ENCODE data around the gene FSD2.

The FSD2 gene

DNA sequence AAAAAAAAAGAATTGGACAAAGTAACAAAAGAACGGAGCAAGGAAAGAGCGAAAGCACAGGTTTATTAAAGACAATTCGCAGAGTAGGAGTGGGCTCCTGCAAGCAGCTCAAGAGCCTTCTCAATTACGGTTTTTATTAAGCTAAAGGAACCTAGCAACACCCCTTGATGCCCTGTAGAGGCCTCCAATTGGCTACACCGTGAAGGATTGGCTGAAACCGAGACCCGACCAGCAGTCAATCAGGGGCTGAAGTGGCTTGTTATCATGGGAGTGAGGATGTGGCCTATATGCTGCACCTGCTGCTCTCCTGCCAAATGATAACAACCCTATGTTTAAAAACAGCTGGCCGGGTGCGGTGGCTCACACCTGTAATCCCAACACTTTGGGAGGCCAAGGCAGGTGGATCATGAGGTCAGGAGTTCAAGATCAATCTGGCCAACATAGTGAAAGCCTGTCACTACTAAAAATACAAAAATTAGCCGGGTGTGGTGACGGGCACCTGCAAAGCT is 75.8 kb downstream of the FSD2 start:
- H3K36me3 ChIP-seq (ENCODE audit: control insufficient read depth in 4 of 4, insufficient read depth in 4 of 4, low read length in 3 of 4) = peaks cover 0 to 3% (median under 1%) of the 10 kb centered on the region in 4 experiments
- CTCF ChIA-PET = no interaction called here
- H3K4me3 ChIP-seq (ENCODE audit: control insufficient read depth in 1 of 7, extremely low read depth in 1 of 7, insufficient read depth in 4 of 7, low read depth in 2 of 7, low read length in 6 of 7) = no peak overlapping the region
- no peak for DNase-seq
- no peaks in the 10 kb centered on the region for H3K4me1 ChIP-seq (ENCODE audit: control extremely low read depth in 1 of 4, control insufficient read depth in 4 of 4, insufficient read depth in 4 of 4, low read length in 3 of 4)
- H3K27me3 ChIP-seq (replicated peaks in 2 of 5; ENCODE audit: control insufficient read depth in 4 of 5, insufficient read depth in 5 of 5, low read length in 4 of 5) = no peaks in the 10 kb centered on the region
- POLR2A ChIA-PET = no interaction called here
- H3K27ac ChIP-seq (ENCODE audit: insufficient read depth in 1 of 2, low read depth in 1 of 2, low read length in 2 of 2, poor library complexity in 1 of 2, severe bottlenecking in 2 of 2) = no peak overlapping the region
- 93% methylated on average over 9 of the region's 11 CpGs for WGBS (ENCODE audit: insufficient coverage)
- H3K9me3 ChIP-seq (ENCODE audit: control extremely low read depth in 1 of 5, control insufficient read depth in 4 of 5, insufficient read depth in 2 of 5, low read depth in 1 of 5, low read length in 4 of 5) = no peaks in the 10 kb centered on the region

GRCh38 chr15:82726816-82727215 is 79.1 kb downstream of the FSD2 start:
- 95% methylated on average over 10 of the region's 10 CpGs for WGBS (ENCODE audit: insufficient coverage)
- no peaks in the 10 kb centered on the region for H3K9me3 ChIP-seq (ENCODE audit: control extremely low read depth in 1 of 5, control insufficient read depth in 4 of 5, insufficient read depth in 2 of 5, low read depth in 1 of 5, low read length in 4 of 5)
- no peak overlapping the region for H3K27ac ChIP-seq (ENCODE audit: insufficient read depth in 1 of 2, low read depth in 1 of 2, low read length in 2 of 2, poor library complexity in 1 of 2, severe bottlenecking in 2 of 2)
- H3K27me3 ChIP-seq (replicated peaks in 2 of 5; ENCODE audit: control insufficient read depth in 4 of 5, insufficient read depth in 5 of 5, low read length in 4 of 5) = no peaks in the 10 kb centered on the region
- H3K4me1 ChIP-seq (ENCODE audit: control extremely low read depth in 1 of 4, control insufficient read depth in 4 of 4, insufficient read depth in 4 of 4, low read length in 3 of 4) = no peaks in the 10 kb centered on the region
- H3K36me3 ChIP-seq (ENCODE audit: control insufficient read depth in 4 of 4, insufficient read depth in 4 of 4, low read length in 3 of 4) = no peaks in the 10 kb centered on the region
- ChIA-PET CTCF (no interaction called here), POLR2A (no interaction called here)
- DNase-seq = no peak
- no peak overlapping the region for H3K4me3 ChIP-seq (ENCODE audit: control insufficient read depth in 1 of 7, extremely low read depth in 1 of 7, insufficient read depth in 4 of 7, low read depth in 2 of 7, low read length in 6 of 7)

DNA sequence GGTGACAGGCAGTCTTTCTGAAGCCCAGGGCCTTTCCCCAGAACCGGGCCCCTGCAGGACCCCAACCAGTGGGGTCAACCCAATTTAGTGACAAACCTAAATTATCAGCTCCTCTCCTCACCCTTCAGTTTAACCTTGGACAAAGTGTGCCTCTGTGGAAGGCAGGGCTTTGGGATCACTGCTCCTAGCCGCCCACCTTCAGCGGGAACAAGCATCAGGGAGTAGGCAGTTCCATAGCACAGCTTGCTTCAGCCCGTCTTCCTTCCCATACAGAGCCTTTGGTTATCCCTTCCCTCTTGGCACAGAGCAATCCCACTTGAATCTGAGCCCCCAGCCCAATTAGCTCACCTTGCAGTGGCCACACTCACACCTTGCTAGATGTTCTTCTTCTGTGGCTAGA is 90.9 kb downstream of the FSD2 start:
- no peaks in the 10 kb centered on the region for H3K36me3 ChIP-seq (ENCODE audit: control insufficient read depth in 4 of 4, insufficient read depth in 4 of 4, low read length in 3 of 4)
- H3K4me3 ChIP-seq (ENCODE audit: control insufficient read depth in 1 of 7, extremely low read depth in 1 of 7, insufficient read depth in 4 of 7, low read depth in 2 of 7, low read length in 6 of 7) = no peak overlapping the region
- no peak for DNase-seq
- H3K9me3 ChIP-seq (ENCODE audit: control extremely low read depth in 1 of 5, control insufficient read depth in 4 of 5, insufficient read depth in 2 of 5, low read depth in 1 of 5, low read length in 4 of 5) = no peaks in the 10 kb centered on the region
- H3K27me3 ChIP-seq (replicated peaks in 2 of 5; ENCODE audit: control insufficient read depth in 4 of 5, insufficient read depth in 5 of 5, low read length in 4 of 5) = peaks cover 0 to 8% (median 3%) of the 10 kb centered on the region in 5 experiments
- CTCF ChIA-PET = no interaction called here
- WGBS (ENCODE audit: insufficient coverage) = 94% methylated on average over 4 of the region's 4 CpGs
- peaks cover 0 to 18% (median 13%) of the 10 kb centered on the region in 4 experiments for H3K4me1 ChIP-seq (ENCODE audit: control extremely low read depth in 1 of 4, control insufficient read depth in 4 of 4, insufficient read depth in 4 of 4, low read length in 3 of 4)
- H3K27ac ChIP-seq (ENCODE audit: insufficient read depth in 1 of 2, low read depth in 1 of 2, low read length in 2 of 2, poor library complexity in 1 of 2, severe bottlenecking in 2 of 2) = no peak overlapping the region
- POLR2A ChIA-PET = no interaction called here

DNA sequence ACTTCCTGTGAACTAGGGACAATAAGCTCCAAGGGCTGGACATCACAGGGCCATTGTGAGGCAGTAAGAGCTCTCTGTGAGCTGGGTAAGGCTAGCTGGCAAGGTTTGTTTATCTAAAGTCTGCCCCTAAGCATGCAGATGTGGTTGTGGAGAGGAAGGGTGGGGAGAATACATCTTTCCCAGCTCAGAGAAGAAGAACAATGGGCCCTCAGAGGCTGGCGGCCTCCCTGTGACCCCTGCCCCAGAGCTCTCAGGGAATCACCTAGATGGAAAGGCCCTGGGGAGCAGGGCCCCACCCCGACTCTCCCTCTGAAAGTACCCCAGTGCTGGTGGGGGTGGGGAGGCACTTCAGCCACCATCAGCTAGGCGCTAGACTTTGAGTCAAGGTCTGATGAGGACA is 91.9 kb downstream of the FSD2 start:
- Histone ChIP-seq H3K9me3 (ENCODE audit: control extremely low read depth in 1 of 5, control insufficient read depth in 4 of 5, insufficient read depth in 2 of 5, low read depth in 1 of 5, low read length in 4 of 5) (no peaks in the 10 kb centered on the region), H3K27me3 (replicated peaks in 2 of 5; ENCODE audit: control insufficient read depth in 4 of 5, insufficient read depth in 5 of 5, low read length in 4 of 5) (peaks cover 0 to 8% (median 3%) of the 10 kb centered on the region in 5 experiments), H3K4me3 (ENCODE audit: control insufficient read depth in 1 of 7, extremely low read depth in 1 of 7, insufficient read depth in 4 of 7, low read depth in 2 of 7, low read length in 6 of 7) (no peak overlapping the region), H3K4me1 (ENCODE audit: control extremely low read depth in 1 of 4, control insufficient read depth in 4 of 4, insufficient read depth in 4 of 4, low read length in 3 of 4) (peaks cover 0 to 26% (median 21%) of the 10 kb centered on the region in 4 experiments), H3K36me3 (ENCODE audit: control insufficient read depth in 4 of 4, insufficient read depth in 4 of 4, low read length in 3 of 4) (no peaks in the 10 kb centered on the region), H3K27ac (ENCODE audit: insufficient read depth in 1 of 2, low read depth in 1 of 2, low read length in 2 of 2, poor library complexity in 1 of 2, severe bottlenecking in 2 of 2) (no peak overlapping the region)
- ChIA-PET CTCF (no interaction called here), POLR2A (no interaction called here)
- 89% methylated on average over 2 of the region's 3 CpGs for WGBS (ENCODE audit: insufficient coverage)
- no peak for DNase-seq

GRCh38 chr15:82712036-82712435 is 93.8 kb downstream of the FSD2 start:
- CTCF ChIA-PET = no interaction called here
- peaks cover 0 to 8% (median 3%) of the 10 kb centered on the region in 5 experiments for H3K27me3 ChIP-seq (replicated peaks in 2 of 5; ENCODE audit: control insufficient read depth in 4 of 5, insufficient read depth in 5 of 5, low read length in 4 of 5)
- H3K9me3 ChIP-seq (ENCODE audit: control extremely low read depth in 1 of 5, control insufficient read depth in 4 of 5, insufficient read depth in 2 of 5, low read depth in 1 of 5, low read length in 4 of 5) = no peaks in the 10 kb centered on the region
- H3K36me3 ChIP-seq (ENCODE audit: control insufficient read depth in 4 of 4, insufficient read depth in 4 of 4, low read length in 3 of 4) = no peaks in the 10 kb centered on the region
- H3K4me3 ChIP-seq (ENCODE audit: control insufficient read depth in 1 of 7, extremely low read depth in 1 of 7, insufficient read depth in 4 of 7, low read depth in 2 of 7, low read length in 6 of 7) = no peak overlapping the region
- H3K4me1 ChIP-seq (ENCODE audit: control extremely low read depth in 1 of 4, control insufficient read depth in 4 of 4, insufficient read depth in 4 of 4, low read length in 3 of 4) = peaks cover 0 to 28% (median 24%) of the 10 kb centered on the region in 4 experiments
- no peak for DNase-seq
- POLR2A ChIA-PET = no interaction called here
- whole genome bisulfite sequencing (ENCODE audit: insufficient coverage) = 78% methylated on average over 1 of the region's 3 CpGs
- H3K27ac ChIP-seq (ENCODE audit: insufficient read depth in 1 of 2, low read depth in 1 of 2, low read length in 2 of 2, poor library complexity in 1 of 2, severe bottlenecking in 2 of 2) = no peak overlapping the region

- CTCF ChIA-PET = no interaction called here
- H3K36me3 ChIP-seq (ENCODE audit: control insufficient read depth in 4 of 4, insufficient read depth in 4 of 4, low read length in 3 of 4) = no peaks in the 10 kb centered on the region
- peaks cover 0 to 28% (median 24%) of the 10 kb centered on the region in 4 experiments for H3K4me1 ChIP-seq (ENCODE audit: control extremely low read depth in 1 of 4, control insufficient read depth in 4 of 4, insufficient read depth in 4 of 4, low read length in 3 of 4)
- POLR2A ChIA-PET = no interaction called here
- WGBS (ENCODE audit: insufficient coverage) = 98% methylated on average over 24 of the region's 26 CpGs
- H3K27ac ChIP-seq (ENCODE audit: insufficient read depth in 1 of 2, low read depth in 1 of 2, low read length in 2 of 2, poor library complexity in 1 of 2, severe bottlenecking in 2 of 2) = no peak overlapping the region
- no peak for DNase-seq
- H3K9me3 ChIP-seq (ENCODE audit: control extremely low read depth in 1 of 5, control insufficient read depth in 4 of 5, insufficient read depth in 2 of 5, low read depth in 1 of 5, low read length in 4 of 5) = no peaks in the 10 kb centered on the region
- H3K27me3 ChIP-seq (replicated peaks in 2 of 5; ENCODE audit: control insufficient read depth in 4 of 5, insufficient read depth in 5 of 5, low read length in 4 of 5) = peaks cover 0 to 8% (median 3%) of the 10 kb centered on the region in 5 experiments
- H3K4me3 ChIP-seq (ENCODE audit: control insufficient read depth in 1 of 7, extremely low read depth in 1 of 7, insufficient read depth in 4 of 7, low read depth in 2 of 7, low read length in 6 of 7) = no peak overlapping the region
Measured at GRCh38 chr15:82710926-82711490, 94.9 kb downstream of the FSD2 start.

DNA sequence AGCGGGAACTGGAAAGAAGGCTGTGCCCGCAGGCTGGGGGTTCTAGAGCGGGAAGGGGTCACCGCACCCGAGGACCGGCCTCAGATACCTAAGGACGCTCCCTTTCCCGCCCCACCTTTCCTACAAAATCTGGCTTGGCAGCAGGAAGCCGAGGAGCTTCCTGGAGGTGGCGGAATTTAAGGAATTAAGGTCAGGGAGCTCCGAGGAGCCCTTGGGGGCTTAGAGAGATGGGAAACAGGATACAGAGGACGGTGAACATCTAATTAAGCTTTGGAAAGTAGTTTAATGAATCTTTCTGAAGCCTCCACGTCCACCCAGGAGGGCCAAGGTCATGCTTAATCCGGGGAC is 95.7 kb downstream of the FSD2 start:
- Histone ChIP-seq H3K27ac (ENCODE audit: insufficient read depth in 1 of 2, low read depth in 1 of 2, low read length in 2 of 2, poor library complexity in 1 of 2, severe bottlenecking in 2 of 2) (no peak overlapping the region), H3K4me3 (ENCODE audit: control insufficient read depth in 1 of 7, extremely low read depth in 1 of 7, insufficient read depth in 4 of 7, low read depth in 2 of 7, low read length in 6 of 7) (peak overlapping the region; percentile 58 to 76 (median 68)), H3K4me1 (ENCODE audit: control extremely low read depth in 1 of 4, control insufficient read depth in 4 of 4, insufficient read depth in 4 of 4, low read length in 3 of 4) (peaks cover 0 to 25% (median 24%) of the 10 kb centered on the region in 4 experiments), H3K36me3 (ENCODE audit: control insufficient read depth in 4 of 4, insufficient read depth in 4 of 4, low read length in 3 of 4) (no peaks in the 10 kb centered on the region), H3K9me3 (ENCODE audit: control extremely low read depth in 1 of 5, control insufficient read depth in 4 of 5, insufficient read depth in 2 of 5, low read depth in 1 of 5, low read length in 4 of 5) (no peaks in the 10 kb centered on the region), H3K27me3 (replicated peaks in 2 of 5; ENCODE audit: control insufficient read depth in 4 of 5, insufficient read depth in 5 of 5, low read length in 4 of 5) (peaks cover 0 to 8% (median 3%) of the 10 kb centered on the region in 5 experiments)
- 12% methylated on average over 13 of the region's 14 CpGs for WGBS (ENCODE audit: insufficient coverage)
- POLR2A ChIA-PET = no interaction called here
- CTCF ChIA-PET = interaction anchor here (0.6 kb wide), 1 partner anchor 853 kb away, joined by 3 read pairs; no protein-coding TSS in a partner anchor
- no peak for DNase-seq

Measured in common myeloid progenitor, CD34-positive (primary cell).